Hippocampal formation (tissue), 2 donors: ENCODE measurements around the gene SLC2A10.

Experiments
- DNase-seq, 2 donors: peaks; one replicate each; lab custom pipeline; 2025; lab: John Stamatoyannopoulos, UW

The SLC2A10 gene

GRCh38 chr20:46770330-46771194 lies 61.1 kb downstream of the SLC2A10 start:
- no peak for DNase-seq

- DNase-seq, result no peak
These were observed 61.7 kb downstream of the SLC2A10 start for GRCh38 chr20:46771195-46771588.

- no peak for DNase-seq
These were observed 63.5 kb downstream of the SLC2A10 start for GRCh38 chr20:46772901-46773300.

GRCh38 chr20:46773680-46774079 lies 64.2 kb downstream of the SLC2A10 start:
- no peak for DNase-seq

- no peak for DNase-seq
These were observed 64.8 kb downstream of the SLC2A10 start for GRCh38 chr20:46774236-46774635.

- DNase-seq, result no peak
These were observed 65.6 kb downstream of the SLC2A10 start for GRCh38 chr20:46774943-46775560.

- DNase-seq, result no peak
These were observed 66.4 kb downstream of the SLC2A10 start for GRCh38 chr20:46775806-46776205.

- no peak for DNase-seq
These were observed 67.9 kb downstream of the SLC2A10 start for GRCh38 chr20:46777331-46777730.

GRCh38 chr20:46779831-46780230 lies 70.4 kb downstream of the SLC2A10 start:
- no peak for DNase-seq

GRCh38 chr20:46784436-46785127 lies 75.1 kb downstream of the SLC2A10 start:
- no peak for DNase-seq
